B cell (primary cell): Measurements from ENCODE around the gene STH. TPM values are rescaled to one million over a fixed set of nuclear protein-coding genes. Genes with fewer than 3 reads are reported as not detected.
A peak's percentile ranks its signal among the peaks of the same experiment; 100 is the strongest.

Source experiments
- ATAC-seq: fragments of 200-7000 bp; cut with Tn5 transposase; one replicate; pipeline ENCODE4 v1.10.0; 2021; ENCODE audit warnings: low read depth, mild to moderate bottlenecking, moderate number of reproducible peaks, moderate library complexity
- CTCF ChIA-PET: fragments of 350-600 bp; sonication (Branson Sonifier 250); formaldehyde crosslinking; loops from one replicate; lab custom pipeline; 2021; ENCODE audit warnings: antibody characterized with exemption, inconsistent platforms; lab: Charles Lee
- POLR2A ChIA-PET: fragments of 350-600 bp; sonication (Branson Sonifier 250); formaldehyde crosslinking; loops from one replicate; lab custom pipeline; 2021; ENCODE audit warnings: antibody characterized with exemption; lab: Charles Lee
- DNase-seq: peaks from one replicate; pipeline ENCODE4 v3.0.0; 2013
- H2AFZ ChIP-seq: 2 replicates; pipeline ENCODE4 v1.6.1; 2012; ENCODE audit warnings: mild to moderate bottlenecking, low read depth, low read length; ENCODE audit not compliant: insufficient read depth, poor library complexity, severe bottlenecking
- H3K27ac ChIP-seq, 2 donors: 1 replicate in 1 of 2; 2 replicates in 1 of 2; pipeline ENCODE4 v1.5.1; 2012 to 2013; ENCODE audit warnings: low read length in 2 of 2, mild to moderate bottlenecking in 2 of 2, moderate library complexity in 1 of 2
- H3K27me3 ChIP-seq, 4 experiments: fragments of 200-600 bp in 1 of 4; sonication (generic) in 1 of 4; replicated peaks in 1 of 4; 1 replicate in 2 of 4; 2 replicates in 2 of 4; pipeline versions ENCODE4 v1.6.1 to v1.7.0; 2013 to 2016; ENCODE audit warnings: low read length in 3 of 4, mild to moderate bottlenecking in 2 of 4, mixed read lengths in 1 of 4, moderate library complexity in 1 of 4; ENCODE audit not compliant: insufficient read depth in 4 of 4, control insufficient read depth in 3 of 4; ENCODE audit errors: control extremely low read depth in 1 of 4
- H3K36me3 ChIP-seq, 2 experiments: replicated peaks in 1 of 2; 1 replicate in 1 of 2; 2 replicates in 1 of 2; pipeline versions ENCODE4 v1.6.1 to v1.7.1; 2013; ENCODE audit warnings: low read length in 1 of 2; ENCODE audit not compliant: insufficient read depth in 2 of 2, control insufficient read depth in 1 of 2; ENCODE audit errors: control extremely low read depth in 1 of 2, extremely low read depth in 1 of 2
- H3K4me1 ChIP-seq, 2 donors: fragments of 200-600 bp in 1 of 2; sonication (generic) in 1 of 2; 1 replicate in 1 of 2; 2 replicates in 1 of 2; pipeline versions ENCODE4 v1.5.1 to v1.6.1; 2013 to 2017; ENCODE audit warnings: low read length in 2 of 2; ENCODE audit not compliant: control insufficient read depth in 2 of 2, insufficient read depth in 2 of 2
- H3K4me2 ChIP-seq: replicated peaks from 2 replicates; pipeline ENCODE3; 2012; ENCODE audit warnings: mild to moderate bottlenecking, low read depth, low read length; ENCODE audit not compliant: poor library complexity, severe bottlenecking
- H3K4me3 ChIP-seq, 5 experiments: fragments of 200-600 bp in 1 of 5; sonication (generic) in 1 of 5; 1 replicate in 3 of 5; 2 replicates in 2 of 5; pipeline versions ENCODE4 v1.5.1 to v1.7.0; 2011 to 2016; ENCODE audit warnings: low read length in 4 of 5, mild to moderate bottlenecking in 4 of 5, low read depth in 2 of 5, control low read depth in 1 of 5, moderate library complexity in 1 of 5; ENCODE audit not compliant: insufficient read depth in 1 of 5; ENCODE audit errors: control extremely low read depth in 1 of 5, extremely low read depth in 1 of 5
- H3K79me2 ChIP-seq: fragments of 200-600 bp; sonication (generic); one replicate; pipeline ENCODE4 v1.6.0; 2016; ENCODE audit warnings: low read length; ENCODE audit not compliant: control insufficient read depth, insufficient read depth
- H3K9ac ChIP-seq: fragments of 200-600 bp; sonication (generic); 2 replicates; pipeline ENCODE4 v1.6.1; 2017; ENCODE audit warnings: mild to moderate bottlenecking, low read length, moderate library complexity
- H3K9me3 ChIP-seq, 3 donors: one replicate each; pipeline versions ENCODE4 v1.6.1 to v1.7.1; 2013; ENCODE audit warnings: low read length in 2 of 3; ENCODE audit not compliant: control insufficient read depth in 2 of 3, insufficient read depth in 1 of 3; ENCODE audit errors: control extremely low read depth in 1 of 3
- H4K20me1 ChIP-seq: 2 replicates; pipeline ENCODE4 v1.6.0; 2012; ENCODE audit warnings: mild to moderate bottlenecking, low read length; ENCODE audit not compliant: insufficient read depth, control insufficient read depth, poor library complexity, severe bottlenecking
- H3K27ac Mint-ChIP-seq: one replicate; pipeline ENCODE4 v1.8.0; 2021; ENCODE audit warnings: mixed read lengths
- H3K27me3 Mint-ChIP-seq: one replicate; pipeline ENCODE4 v1.8.0; 2021; ENCODE audit warnings: mixed read lengths
- H3K4me1 Mint-ChIP-seq: one replicate; pipeline ENCODE4 v1.8.0; 2021; ENCODE audit warnings: mixed read lengths
- H3K4me3 Mint-ChIP-seq: one replicate; pipeline ENCODE4 v1.8.0; 2021; ENCODE audit warnings: mixed read lengths
- H3K9me3 Mint-ChIP-seq: one replicate; pipeline ENCODE4 v1.8.0; 2022; ENCODE audit warnings: mixed read lengths; ENCODE audit not compliant: insufficient read depth
- EZH2 ChIP-seq: IDR thresholded peaks from 2 replicates; pipeline ENCODE4 v1.6.1; 2012; ENCODE audit warnings: borderline replicate concordance, low read depth, mild to moderate bottlenecking, moderate library complexity, low read length; ENCODE audit not compliant: insufficient read depth, poor library complexity, severe bottlenecking
- WGBS: methylation state at CpG from one replicate; pipeline ENCODE4 v1.1.5; 2013; ENCODE audit warnings: missing lambda C conversion rate; ENCODE audit not compliant: insufficient coverage; 5-methylcytosine and 5-hydroxymethylcytosine counted together
- intact Hi-C: fragments of 100-400 bp; cut with micrococcal nuclease; formaldehyde crosslinking; loops from one replicate; pipeline ENCODE4 v1.10.0; 2022
- polyA plus RNA-seq: library from polyadenylated mRNA; depleted of rRNA; stranded (reverse); fragments of >200 nt; gene quantifications from 2 replicates; pipeline ENCODE4 v1.2.3, GENCODE V29; 2012
- total RNA-seq, 2 donors: library from RNA; stranded (reverse); fragments of 120-200 nt in 1 of 2; gene quantifications; 1 replicate in 1 of 2; 2 replicates in 1 of 2; pipeline versions ENCODE4 v1.2.3 to v1.2.4, GENCODE V29; 2013 to 2022
- TF ChIP-seq, protein P1 (sequence below): fragments of 200-600 bp; IDR thresholded peaks from one replicate; pipeline ENCODE4 v1.8.0; 2022; ENCODE audit warnings: antibody characterized with exemption, mild to moderate bottlenecking

STH gene
- total and polyA plus RNA-seq, 2 donors (not counting 1 experiment from before 2014, with no cell fraction given), result not detected

DNA sequence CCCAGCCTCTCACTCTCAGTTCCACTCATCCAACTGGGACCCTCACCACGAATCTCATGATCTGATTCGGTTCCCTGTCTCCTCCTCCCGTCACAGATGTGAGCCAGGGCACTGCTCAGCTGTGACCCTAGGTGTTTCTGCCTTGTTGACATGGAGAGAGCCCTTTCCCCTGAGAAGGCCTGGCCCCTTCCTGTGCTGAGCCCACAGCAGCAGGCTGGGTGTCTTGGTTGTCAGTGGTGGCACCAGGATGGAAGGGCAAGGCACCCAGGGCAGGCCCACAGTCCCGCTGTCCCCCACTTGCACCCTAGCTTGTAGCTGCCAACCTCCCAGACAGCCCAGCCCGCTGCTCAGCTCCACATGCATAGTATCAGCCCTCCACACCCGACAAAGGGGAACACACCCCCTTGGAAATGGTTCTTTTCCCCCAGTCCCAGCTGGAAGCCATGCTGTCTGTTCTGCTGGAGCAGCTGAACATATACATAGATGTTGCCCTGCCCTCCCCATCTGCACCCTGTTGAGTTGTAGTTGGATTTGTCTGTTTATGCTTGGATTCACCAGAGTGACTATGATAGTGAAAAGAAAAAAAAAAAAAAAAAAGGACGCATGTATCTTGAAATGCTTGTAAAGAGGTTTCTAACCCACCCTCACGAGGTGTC, 26.6 kb downstream of the STH start:
- H3K27me3 ChIP-seq, result no peaks in the 10 kb centered on the region
- H3K4me1 ChIP-seq, result peaks cover 54 to 73% of the 10 kb centered on the region in 2 donors
- no peak overlapping the region for H3K9ac ChIP-seq
- H3K27me3 Mint-ChIP-seq, result no peaks in the 10 kb centered on the region
- H3K79me2 ChIP-seq, result no peaks in the 10 kb centered on the region
- ChIA-PET POLR2A (interaction anchor here (0.6 to 0.7 kb wide), 2 partner anchors 31 to 118 kb away, joined by 3 to 6 read pairs; no protein-coding TSS in a partner anchor), CTCF (interaction anchor here (0.7 to 6.2 kb wide), 4 partner anchors 19 to 973 kb away, joined by 4 to 43 read pairs (median 8); no protein-coding TSS in a partner anchor)
- peak overlapping the region; percentile 91 for H3K27ac Mint-ChIP-seq
- peak overlapping the region; percentile 65 to 69 for H3K27ac ChIP-seq
- peaks cover 6 to 9% of the 10 kb centered on the region in 2 experiments for H3K36me3 ChIP-seq
- intact Hi-C loops, result no loop called here
- H3K9me3 ChIP-seq, result peaks cover 0 to 3% (median 2%) of the 10 kb centered on the region in 3 donors
- 97% methylated on average over 4 of the region's 8 CpGs for WGBS
- TF ChIP-seq EZH2, result no peak
- TF ChIP-seq, protein P1, sequence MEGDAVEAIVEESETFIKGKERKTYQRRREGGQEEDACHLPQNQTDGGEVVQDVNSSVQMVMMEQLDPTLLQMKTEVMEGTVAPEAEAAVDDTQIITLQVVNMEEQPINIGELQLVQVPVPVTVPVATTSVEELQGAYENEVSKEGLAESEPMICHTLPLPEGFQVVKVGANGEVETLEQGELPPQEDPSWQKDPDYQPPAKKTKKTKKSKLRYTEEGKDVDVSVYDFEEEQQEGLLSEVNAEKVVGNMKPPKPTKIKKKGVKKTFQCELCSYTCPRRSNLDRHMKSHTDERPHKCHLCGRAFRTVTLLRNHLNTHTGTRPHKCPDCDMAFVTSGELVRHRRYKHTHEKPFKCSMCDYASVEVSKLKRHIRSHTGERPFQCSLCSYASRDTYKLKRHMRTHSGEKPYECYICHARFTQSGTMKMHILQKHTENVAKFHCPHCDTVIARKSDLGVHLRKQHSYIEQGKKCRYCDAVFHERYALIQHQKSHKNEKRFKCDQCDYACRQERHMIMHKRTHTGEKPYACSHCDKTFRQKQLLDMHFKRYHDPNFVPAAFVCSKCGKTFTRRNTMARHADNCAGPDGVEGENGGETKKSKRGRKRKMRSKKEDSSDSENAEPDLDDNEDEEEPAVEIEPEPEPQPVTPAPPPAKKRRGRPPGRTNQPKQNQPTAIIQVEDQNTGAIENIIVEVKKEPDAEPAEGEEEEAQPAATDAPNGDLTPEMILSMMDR, result no peak
- no peaks in the 10 kb centered on the region for H3K9me3 Mint-ChIP-seq
- peak overlapping the region; percentile 49 for H3K4me2 ChIP-seq
- H3K4me3 ChIP-seq, result no peak overlapping the region
- DNase-seq (no peak), ATAC-seq (no peak)
- H3K4me3 Mint-ChIP-seq, result peak overlapping the region; percentile 38
- H2AFZ ChIP-seq, result no peak overlapping the region
- peaks cover 63% of the 10 kb centered on the region for H3K4me1 Mint-ChIP-seq
- H4K20me1 ChIP-seq, result no peaks in the 10 kb centered on the region
